Smooth muscle cell (in vitro differentiated cells): ENCODE measurements around the gene CXorf58. TPM values are rescaled to one million over a fixed set of nuclear protein-coding genes. Genes with fewer than 3 reads are reported as not detected.

Experiments
- DNase-seq: peaks from one replicate; lab custom pipeline; 2025; ENCODE audit not compliant: unreplicated experiment; lab: John Stamatoyannopoulos, UW
- H2AFZ ChIP-seq: fragments of 200-600 bp; sonication (generic); 2 replicates; pipeline ENCODE4 v1.6.0; 2016; ENCODE audit warnings: antibody characterized with exemption, low read depth, mild to moderate bottlenecking
- H3F3A ChIP-seq: fragments of 200-600 bp; sonication (generic); 2 replicates; pipeline ENCODE4 v1.6.0; 2017; ENCODE audit warnings: antibody characterized with exemption, low read depth
- H3K27ac ChIP-seq: fragments of 200-600 bp; sonication (generic); 2 replicates; pipeline ENCODE4 v1.5.1; 2016; ENCODE audit warnings: low read depth, mild to moderate bottlenecking
- H3K27me3 ChIP-seq: fragments of 200-600 bp; sonication (generic); 2 replicates; pipeline ENCODE4 v1.6.1; 2016; ENCODE audit warnings: low read depth, mild to moderate bottlenecking
- H3K36me3 ChIP-seq: fragments of 200-600 bp; sonication (generic); 2 replicates; pipeline ENCODE4 v1.5.1; 2016; ENCODE audit warnings: low read depth
- H3K4me1 ChIP-seq: fragments of 200-600 bp; sonication (generic); 2 replicates; pipeline ENCODE4 v1.5.1; 2016; ENCODE audit warnings: low read depth
- H3K4me2 ChIP-seq: fragments of 200-600 bp; sonication (generic); 2 replicates; pipeline ENCODE4 v1.6.0; 2016; ENCODE audit warnings: mild to moderate bottlenecking
- H3K4me3 ChIP-seq: fragments of 200-600 bp; sonication (generic); 2 replicates; pipeline ENCODE4 v1.5.1; 2016; ENCODE audit warnings: mild to moderate bottlenecking
- H3K79me2 ChIP-seq: fragments of 200-600 bp; sonication (generic); 2 replicates; pipeline ENCODE4 v1.6.0; 2016; ENCODE audit warnings: low read depth, mild to moderate bottlenecking
- H3K9ac ChIP-seq: fragments of 200-600 bp; sonication (generic); 2 replicates; pipeline ENCODE4 v1.6.0; 2016; ENCODE audit warnings: low read depth
- H3K9me3 ChIP-seq: fragments of 200-600 bp; sonication (generic); replicated peaks from 2 replicates; pipeline ENCODE4 v1.5.1; 2016; ENCODE audit warnings: low read depth
- H4K20me1 ChIP-seq: fragments of 200-600 bp; sonication (generic); 2 replicates; pipeline ENCODE4 v1.6.0; 2016; ENCODE audit warnings: low read depth
- CTCF ChIP-seq: fragments of 200-600 bp; sonication (generic); IDR thresholded peaks from 2 replicates; pipeline ENCODE4 v1.5.1; 2017; ENCODE audit warnings: borderline replicate concordance, mild to moderate bottlenecking, antibody characterized with exemption; ENCODE audit not compliant: insufficient read depth, poor library complexity, severe bottlenecking
- WGBS: methylation state at CpG from one replicate; pipeline ENCODE4 v1.1.7; 2016; ENCODE audit warnings: low lambda C conversion rate; 5-methylcytosine and 5-hydroxymethylcytosine counted together
- polyA plus RNA-seq: library from polyadenylated mRNA; unstranded; fragments of >200 nt; fragmentation: Nextera tagmentation; extraction: Ambion mirVana; gene quantifications from 2 replicates; pipeline ENCODE4 v1.2.1, GENCODE V29; 2016
- total RNA-seq: library from RNA; depleted of rRNA; stranded (reverse); fragments of >200 nt; gene quantifications from 2 replicates; pipeline ENCODE4 v1.2.3, GENCODE V29; 2014

The CXorf58 gene
- total and polyA plus RNA-seq, 2 experiments from 2014 or later = not detected

DNA sequence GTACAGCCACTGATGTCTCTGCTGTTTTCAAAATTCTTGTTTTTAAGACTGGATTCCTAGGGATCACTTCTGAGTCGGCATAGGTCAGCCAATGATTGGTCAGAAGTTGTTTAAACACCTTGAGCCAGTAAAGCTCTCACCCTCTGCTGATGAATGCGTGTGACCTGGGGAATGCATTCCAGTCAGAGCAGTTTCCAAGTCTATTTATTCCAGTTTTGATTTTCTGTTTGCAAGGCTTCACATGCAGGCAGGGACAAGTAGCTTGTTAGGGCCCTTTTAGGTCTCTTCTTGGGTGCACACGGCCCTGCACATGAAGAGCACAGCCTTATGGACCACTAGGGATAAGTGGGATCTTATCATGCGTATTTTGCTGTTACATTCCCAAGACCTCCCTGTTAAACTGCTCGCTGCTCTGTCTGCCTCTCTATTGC is 72.2 kb downstream of the CXorf58 start:
- WGBS = 43% methylated on average over 5 of the region's 5 CpGs
- no peaks in the 10 kb centered on the region for H3K9me3 ChIP-seq
- H4K20me1 ChIP-seq = peaks cover 12% of the 10 kb centered on the region
- H3K4me1 ChIP-seq = peaks cover 20% of the 10 kb centered on the region
- H3K4me2 ChIP-seq = no peak overlapping the region
- TF ChIP-seq CTCF = no peak
- peak overlapping the region; percentile 0 for H3K27ac ChIP-seq
- no peak overlapping the region for H3K9ac ChIP-seq
- H3K79me2 ChIP-seq = peaks cover 6% of the 10 kb centered on the region
- H3K27me3 ChIP-seq = no peaks in the 10 kb centered on the region
- DNase-seq = no peak
- H3F3A ChIP-seq = no peaks in the 10 kb centered on the region
- no peak overlapping the region for H2AFZ ChIP-seq
- no peak overlapping the region for H3K4me3 ChIP-seq
- no peaks in the 10 kb centered on the region for H3K36me3 ChIP-seq

DNA sequence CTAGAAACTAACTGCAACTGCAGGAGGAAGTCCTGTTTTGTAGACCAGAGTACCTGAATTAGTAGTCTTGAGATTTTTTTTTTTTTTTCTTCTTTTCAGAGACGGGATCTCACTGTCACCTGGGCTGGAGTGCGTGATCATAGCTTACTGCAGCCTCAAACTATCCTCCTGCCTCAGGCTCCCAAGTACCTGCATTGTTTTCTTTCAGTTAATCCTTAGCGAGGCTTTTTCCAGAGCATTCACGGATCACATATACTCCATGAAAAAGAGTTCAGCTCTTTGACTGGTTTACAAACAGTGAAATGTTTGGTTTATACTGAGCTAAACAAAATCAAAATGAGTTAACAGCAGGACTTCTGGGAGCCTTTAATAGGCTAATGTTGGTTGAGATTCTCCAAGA is 73.4 kb downstream of the CXorf58 start:
- Histone ChIP-seq H2AFZ (no peak overlapping the region), H4K20me1 (peaks cover 22% of the 10 kb centered on the region), H3K4me2 (no peak overlapping the region), H3K36me3 (peaks cover 3% of the 10 kb centered on the region), H3K9ac (no peak overlapping the region), H3K4me1 (peaks cover 20% of the 10 kb centered on the region), H3K27me3 (no peaks in the 10 kb centered on the region), H3K27ac (no peak overlapping the region), H3K4me3 (no peak overlapping the region), H3F3A (no peaks in the 10 kb centered on the region), H3K9me3 (no peaks in the 10 kb centered on the region), H3K79me2 (peaks cover 15% of the 10 kb centered on the region)
- 63% methylated on average over 4 of the region's 4 CpGs for WGBS
- no peak for DNase-seq
- no peak for TF ChIP-seq CTCF

DNA sequence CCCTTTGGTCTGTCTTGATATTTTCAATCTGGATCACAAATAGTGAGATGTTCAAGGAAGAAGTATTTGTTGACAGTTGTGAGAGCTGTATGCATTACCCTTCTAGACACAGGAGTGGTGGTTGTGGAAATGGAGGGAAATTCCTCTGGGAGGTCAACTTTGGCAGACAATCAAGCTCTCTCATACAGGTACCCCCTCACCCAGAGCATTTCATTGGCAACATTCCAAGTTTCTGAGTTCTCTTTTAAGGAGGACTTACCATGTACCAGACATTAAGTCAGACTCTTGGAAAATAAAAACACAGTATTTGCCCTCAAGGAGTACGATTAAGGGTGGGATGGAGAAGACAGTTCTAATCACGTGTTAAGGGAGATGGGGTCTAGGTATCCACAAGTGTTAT is 73.9 kb downstream of the CXorf58 start:
- no peak for TF ChIP-seq CTCF
- Histone ChIP-seq H3K9ac (no peak overlapping the region), H3K4me2 (no peak overlapping the region), H3K79me2 (peaks cover 19% of the 10 kb centered on the region), H3K9me3 (no peaks in the 10 kb centered on the region), H3K4me3 (no peak overlapping the region), H3K4me1 (peaks cover 20% of the 10 kb centered on the region), H2AFZ (no peak overlapping the region), H3K27ac (no peak overlapping the region), H4K20me1 (peaks cover 26% of the 10 kb centered on the region), H3F3A (no peaks in the 10 kb centered on the region), H3K36me3 (peaks cover 8% of the 10 kb centered on the region), H3K27me3 (no peaks in the 10 kb centered on the region)
- no peak for DNase-seq
- 96% methylated on average over 2 of the region's 2 CpGs for WGBS

DNA sequence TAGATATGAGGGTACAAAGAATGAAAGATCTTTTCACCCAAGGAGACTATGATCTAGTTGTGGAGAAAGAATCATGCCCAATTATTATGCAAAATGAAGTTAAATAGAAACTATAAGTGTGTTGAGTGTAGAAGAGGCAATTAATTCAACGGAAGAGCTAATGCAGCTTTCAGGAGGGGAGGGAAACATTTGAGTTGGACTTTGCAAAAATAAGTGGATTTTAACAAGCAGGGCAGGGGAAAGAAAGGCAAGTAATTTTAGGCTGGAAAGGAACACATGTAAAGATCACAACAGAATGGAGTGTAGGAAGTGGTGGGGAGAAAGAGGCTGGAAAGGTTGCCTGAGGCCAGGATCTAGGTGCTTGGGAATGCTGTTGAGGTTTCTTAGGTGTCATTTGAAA is 75.1 kb downstream of the CXorf58 start:
- Histone ChIP-seq H3K79me2 (peaks cover 28% of the 10 kb centered on the region), H4K20me1 (peaks cover 38% of the 10 kb centered on the region), H3K9me3 (no peaks in the 10 kb centered on the region), H3K4me2 (no peak overlapping the region), H2AFZ (no peak overlapping the region), H3K27me3 (no peaks in the 10 kb centered on the region), H3K36me3 (peaks cover 14% of the 10 kb centered on the region), H3K27ac (no peak overlapping the region), H3F3A (no peaks in the 10 kb centered on the region), H3K4me1 (peaks cover 20% of the 10 kb centered on the region), H3K9ac (no peak overlapping the region), H3K4me3 (no peak overlapping the region)
- no peak for TF ChIP-seq CTCF
- no peak for DNase-seq
- WGBS = 90% methylated on average over 1 of the region's 1 CpG
